Hepatocyte (in vitro differentiated cells): Measurements from ENCODE around the gene ZNF675. TPM values are rescaled to one million over a fixed set of nuclear protein-coding genes. Genes with fewer than 3 reads are reported as not detected.
A peak's percentile ranks its signal among the peaks of the same experiment; 100 is the strongest.
"Not testable (repeated sequence)": the region's sequence is repeated elsewhere in the genome, so short reads cannot be mapped to it uniquely, and the experiment has no call there.

Source experiments
- DNase-seq: peaks from one replicate; pipeline ENCODE4 v3.0.0-alpha.2; 2016; ENCODE audit warnings: low spot score
- H2AFZ ChIP-seq: fragments of 200-600 bp; sonication (generic); 2 replicates; pipeline ENCODE4 v1.6.0; 2016; ENCODE audit warnings: antibody characterized with exemption, mild to moderate bottlenecking
- H3K27ac ChIP-seq: fragments of 200-600 bp; sonication (generic); 2 replicates; pipeline ENCODE4 v1.5.1; 2016; ENCODE audit warnings: mild to moderate bottlenecking
- H3K27me3 ChIP-seq: fragments of 200-600 bp; sonication (generic); 2 replicates; pipeline ENCODE4 v1.6.1; 2016
- H3K36me3 ChIP-seq: fragments of 200-600 bp; sonication (generic); replicated peaks from 2 replicates; pipeline ENCODE4 v1.5.1; 2016; ENCODE audit warnings: low read depth; ENCODE audit not compliant: insufficient read depth
- H3K4me1 ChIP-seq: fragments of 200-600 bp; sonication (generic); 2 replicates; pipeline ENCODE4 v1.5.1; 2016; ENCODE audit warnings: mild to moderate bottlenecking, moderate library complexity; ENCODE audit not compliant: insufficient read depth
- H3K4me2 ChIP-seq: fragments of 200-600 bp; sonication (generic); 2 replicates; pipeline ENCODE4 v1.6.0; 2016
- H3K4me3 ChIP-seq: fragments of 200-600 bp; sonication (generic); 2 replicates; pipeline ENCODE4 v1.5.1; 2016; ENCODE audit warnings: mild to moderate bottlenecking
- H3K79me2 ChIP-seq: fragments of 200-600 bp; sonication (generic); 2 replicates; pipeline ENCODE4 v1.6.0; 2017; ENCODE audit warnings: mild to moderate bottlenecking
- H3K9me2 ChIP-seq: fragments of 200-600 bp; sonication (generic); replicated peaks from 2 replicates; pipeline ENCODE4 v1.6.0; 2017; ENCODE audit warnings: mild to moderate bottlenecking; ENCODE audit not compliant: insufficient read depth
- H3K9me3 ChIP-seq: fragments of 200-600 bp; sonication (generic); 2 replicates; pipeline ENCODE4 v1.5.1; 2016; ENCODE audit warnings: low read depth, mild to moderate bottlenecking
- H4K20me1 ChIP-seq: fragments of 200-600 bp; sonication (generic); 2 replicates; pipeline ENCODE4 v1.6.0; 2016; ENCODE audit warnings: mild to moderate bottlenecking; ENCODE audit not compliant: insufficient read depth, poor library complexity, severe bottlenecking
- CTCF ChIP-seq: fragments of 200-600 bp; sonication (generic); IDR thresholded peaks from 2 replicates; pipeline ENCODE4 v1.5.1; 2016; ENCODE audit warnings: antibody characterized with exemption, mild to moderate bottlenecking; ENCODE audit not compliant: poor library complexity
- EZH2 ChIP-seq: fragments of 200-600 bp; sonication (generic); IDR thresholded peaks from 2 replicates; pipeline ENCODE4 v1.6.1; 2016; ENCODE audit warnings: antibody characterized with exemption, mild to moderate bottlenecking, borderline replicate concordance
- EZH2phosphoT487 ChIP-seq: fragments of 200-600 bp; sonication (generic); IDR thresholded peaks from one replicate; pipeline ENCODE4 v1.6.1; 2018; ENCODE audit warnings: antibody characterized with exemption, mild to moderate bottlenecking, low read depth, moderate library complexity; ENCODE audit not compliant: unreplicated experiment, severe bottlenecking
- WGBS: methylation state at CpG from one replicate; pipeline ENCODE4 v1.1.6; 2016; ENCODE audit warnings: low lambda C conversion rate; ENCODE audit errors: missing lambda C conversion rate; 5-methylcytosine and 5-hydroxymethylcytosine counted together
- polyA plus RNA-seq: library from polyadenylated mRNA; unstranded; fragments of >200 nt; fragmentation: Nextera tagmentation; extraction: Ambion mirVana; gene quantifications from 2 replicates; pipeline ENCODE4 v1.2.1, GENCODE V29; 2016
- total RNA-seq: library from RNA; depleted of rRNA; stranded (reverse); fragments of >200 nt; gene quantifications from 2 replicates; pipeline ENCODE4 v1.2.3, GENCODE V29; 2014

Gene ZNF675
- total RNA-seq (16.5 and 16.7 TPM in 2 replicates), polyA plus RNA-seq (4.7 and 8.3 TPM in 2 replicates)

DNA sequence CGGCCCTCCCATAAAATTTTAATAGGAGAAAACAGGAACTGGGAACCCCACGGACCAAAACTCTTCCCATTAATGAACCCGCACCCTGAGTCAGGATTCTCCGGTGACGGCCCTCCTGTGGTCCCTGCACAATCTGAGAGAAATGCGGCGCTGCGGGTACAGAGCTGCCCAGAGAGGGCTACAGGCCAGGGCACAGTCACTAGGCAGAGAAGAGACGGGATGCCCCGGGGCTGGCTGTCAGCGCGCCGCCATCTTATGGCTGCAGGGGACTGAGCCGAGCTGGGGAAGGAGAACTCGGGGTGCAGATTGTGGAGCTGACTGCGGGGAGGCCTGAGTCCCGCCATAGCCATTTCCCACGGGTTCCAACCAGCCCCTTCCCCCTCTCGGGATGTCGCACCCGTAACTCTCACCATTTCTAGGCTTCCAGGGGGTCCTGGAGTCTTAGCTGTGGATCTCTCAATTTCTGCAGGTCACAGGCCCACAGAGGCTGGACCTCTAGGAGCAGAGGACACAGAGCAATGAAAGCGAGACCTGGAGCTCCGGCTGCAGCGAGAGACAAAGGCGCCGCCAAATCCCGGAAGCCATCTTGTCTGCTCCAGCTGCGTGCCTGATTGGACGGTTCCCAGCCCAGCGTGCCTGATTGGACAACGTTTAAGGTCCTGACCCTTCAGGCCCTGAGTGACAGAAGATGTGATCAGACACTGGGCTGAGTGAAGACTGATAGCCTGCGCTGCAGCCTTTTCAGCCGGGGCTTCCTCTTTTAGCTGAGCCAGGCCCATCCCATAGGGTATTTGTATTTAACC is at the start of gene ZNF675:
TSS of gene ZNF675 (minus strand) at position 592 of the 803 bp plus-strand sequence. CDS start at position 413, 179 bp downstream.
- peak; percentile 94 for DNase-seq
- Histone ChIP-seq H3K9me2 (no peaks in the 10 kb centered on the region), H3K27me3 (no peaks in the 10 kb centered on the region), H3K4me1 (peaks cover 7% of the 10 kb centered on the region), H3K79me2 (peaks cover 42% of the 10 kb centered on the region), H3K4me2 (peak within 1 kb of the TSS; percentile 73), H3K9me3 (no peaks in the 10 kb centered on the region), H3K4me3 (peak within 1 kb of the TSS; percentile 74), H2AFZ (peak within 1 kb of the TSS; percentile 79), H3K27ac (peak within 1 kb of the TSS; percentile 94), H3K36me3 (no peaks in the 10 kb centered on the region), H4K20me1 (no peaks in the 10 kb centered on the region)
- TF ChIP-seq EZH2phosphoT487 = no peak
- no peak for TF ChIP-seq CTCF
- no peak for TF ChIP-seq EZH2
- WGBS = under 1% methylated on average over 31 of the region's 33 CpGs

GRCh38 chr19:23730729-23731465 is 43.9 kb upstream of the ZNF675 start:
- not testable (repeated sequence) for DNase-seq, H3K79me2 ChIP-seq, H3K4me2 ChIP-seq, H3K9me2 ChIP-seq, H3K4me1 ChIP-seq, H4K20me1 ChIP-seq, H3K27me3 ChIP-seq, H2AFZ ChIP-seq, H3K4me3 ChIP-seq, H3K36me3 ChIP-seq, H3K27ac ChIP-seq, H3K9me3 ChIP-seq
- WGBS = 84% methylated on average over 6 of the region's 6 CpGs

DNA sequence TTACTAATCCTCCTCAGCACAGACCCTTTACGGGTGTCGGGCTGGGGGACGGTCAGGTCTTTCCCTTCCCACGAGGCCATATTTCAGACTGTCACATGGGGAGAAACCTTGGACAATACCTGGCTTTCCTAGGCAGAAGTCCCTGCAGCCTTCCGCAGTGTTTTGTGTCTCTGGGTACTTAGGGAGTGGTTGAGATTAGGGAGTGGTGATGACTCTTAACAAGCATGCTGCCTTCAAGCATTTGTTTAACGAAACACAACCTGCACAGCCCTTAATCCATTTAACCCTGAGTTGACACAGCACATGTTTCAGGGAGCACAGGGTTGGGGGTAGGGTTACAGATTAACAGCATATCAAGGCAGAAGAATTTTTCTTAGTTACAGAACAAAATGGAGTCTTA is 37.1 kb upstream of the ZNF675 start:
- H3K27me3 ChIP-seq, H3K79me2 ChIP-seq, H4K20me1 ChIP-seq, H3K4me3 ChIP-seq, H3K4me1 ChIP-seq, H3K9me2 ChIP-seq, H3K36me3 ChIP-seq, H3K9me3 ChIP-seq: not testable (repeated sequence)
- Histone ChIP-seq H3K27ac (peak overlapping the region; percentile 62), H2AFZ (peak overlapping the region; percentile 17), H3K4me2 (peak overlapping the region; percentile 50)
- WGBS = 4% methylated on average over 6 of the region's 6 CpGs
- peak; percentile 11 for DNase-seq

DNA sequence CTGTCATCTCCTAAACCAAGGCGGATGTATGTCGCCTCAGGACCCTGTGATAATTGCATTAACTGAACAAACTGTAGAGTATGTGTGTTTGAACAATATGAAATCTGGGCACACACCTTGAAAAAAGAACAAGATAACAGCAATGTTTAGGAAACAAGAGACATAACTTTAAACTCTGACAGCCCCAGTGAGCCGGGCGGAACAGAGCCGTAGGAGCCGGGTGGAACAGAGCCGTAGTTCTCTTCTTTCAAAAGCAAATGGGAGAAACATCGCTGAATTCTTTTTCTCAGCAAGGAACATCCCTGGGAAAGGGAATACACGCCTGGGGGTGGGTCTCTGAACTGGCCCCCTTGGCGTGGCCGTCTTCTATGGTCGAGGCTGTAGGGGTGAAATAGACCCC is 31.8 kb upstream of the ZNF675 start:
- no peaks in the 10 kb centered on the region for H4K20me1 ChIP-seq
- H3K36me3 ChIP-seq = no peaks in the 10 kb centered on the region
- no peaks in the 10 kb centered on the region for H3K4me1 ChIP-seq
- TF ChIP-seq EZH2 = no peak
- TF ChIP-seq EZH2phosphoT487 = no peak
- TF ChIP-seq CTCF = no peak
- no peak overlapping the region for H3K27ac ChIP-seq
- no peak for DNase-seq
- no peaks in the 10 kb centered on the region for H3K9me3 ChIP-seq
- H2AFZ ChIP-seq = no peak overlapping the region
- H3K79me2 ChIP-seq = no peaks in the 10 kb centered on the region
- no peak overlapping the region for H3K4me3 ChIP-seq
- 5% methylated on average over 12 of the region's 12 CpGs for WGBS
- H3K9me2 ChIP-seq = no peaks in the 10 kb centered on the region
- peaks cover 2% of the 10 kb centered on the region for H3K27me3 ChIP-seq
- no peak overlapping the region for H3K4me2 ChIP-seq
